A172 (cell line): ENCODE measurements around the gene ZBTB47. TPM values are rescaled to one million over a fixed set of nuclear protein-coding genes. Genes with fewer than 3 reads are reported as not detected.

Source experiments
- DNase-seq: peaks from one replicate; pipeline ENCODE4 v3.0.0-alpha.2; 2015; ENCODE audit warnings: low spot score
- total RNA-seq: library from RNA; depleted of rRNA; stranded (reverse); fragments of >200 nt; shearing (Covaris generic); gene quantifications from 2 replicates; pipeline ENCODE4 v1.2.3, GENCODE V29; 2014; rRNA removed

The ZBTB47 gene
- 16.7 and 17.9 TPM in 2 replicates for total RNA-seq

- DNase-seq: peak; percentile 18
Measured at GRCh38 chr3:42653560-42654330, at the start of gene ZBTB47. ZBTB47 (plus strand) TSS chr3:42653697; CDS start chr3:42658356, 4,659 bp downstream.

- no peak for DNase-seq
Measured at GRCh38 chr3:42605546-42606173, 47.8 kb upstream of the ZBTB47 start.

- DNase-seq: no peak
Measured at GRCh38 chr3:42608581-42608980, 44.9 kb upstream of the ZBTB47 start.

GRCh38 chr3:42610976-42611375 lies 42.5 kb upstream of the ZBTB47 start:
- no peak for DNase-seq

GRCh38 chr3:42612217-42612616 lies 41.3 kb upstream of the ZBTB47 start:
- DNase-seq: no peak

- no peak for DNase-seq
Measured at GRCh38 chr3:42612928-42613327, 40.6 kb upstream of the ZBTB47 start.

- no peak for DNase-seq
Measured at GRCh38 chr3:42613462-42613861, 40.0 kb upstream of the ZBTB47 start.

- DNase-seq: no peak
Measured at GRCh38 chr3:42631620-42632019, 21.9 kb upstream of the ZBTB47 start.

GRCh38 chr3:42632146-42632545 lies 21.4 kb upstream of the ZBTB47 start:
- peak; percentile 19 for DNase-seq

- no peak for DNase-seq
Measured at GRCh38 chr3:42633544-42633943, 20.0 kb upstream of the ZBTB47 start.

GRCh38 chr3:42635111-42635510 lies 18.4 kb upstream of the ZBTB47 start:
- peak; percentile 40 for DNase-seq

GRCh38 chr3:42637001-42637400 lies 16.5 kb upstream of the ZBTB47 start:
- DNase-seq: no peak

GRCh38 chr3:42638339-42638842 lies 15.1 kb upstream of the ZBTB47 start:
- DNase-seq: no peak

GRCh38 chr3:42639192-42639591 lies 14.3 kb upstream of the ZBTB47 start:
- DNase-seq: no peak

GRCh38 chr3:42640129-42640528 lies 13.4 kb upstream of the ZBTB47 start:
- DNase-seq: no peak

GRCh38 chr3:42640771-42641370 lies 12.6 kb upstream of the ZBTB47 start:
- DNase-seq: no peak

GRCh38 chr3:42647821-42648459 lies 5.6 kb upstream of the ZBTB47 start:
- no peak for DNase-seq

- DNase-seq: no peak
Measured at GRCh38 chr3:42649006-42649405, 4.5 kb upstream of the ZBTB47 start.

GRCh38 chr3:42649783-42650182 lies 3.7 kb upstream of the ZBTB47 start:
- no peak for DNase-seq

GRCh38 chr3:42651248-42652091 lies 2.0 kb upstream of the ZBTB47 start:
- peak; percentile 69 for DNase-seq

GRCh38 chr3:42652251-42652610 lies 1.3 kb upstream of the ZBTB47 start:
- DNase-seq: no peak
